GM23338 (cell line): ENCODE results near the gene TCF20. TPM values are rescaled to one million over a fixed set of nuclear protein-coding genes. Genes with fewer than 3 reads are reported as not detected.

Experiments used
- ATAC-seq: fragments of 200-7000 bp; cut with Tn5 transposase; 3 replicates; pipeline ENCODE4 v1.9.1; 2020
- DNase-seq: peaks from one replicate; pipeline ENCODE4 v3.0.0-alpha.2; 2015; ENCODE audit warnings: low spot score
- H2AFZ ChIP-seq: fragments of 200-600 bp; sonication (generic); 2 replicates; pipeline ENCODE4 v1.8.0; 2016; ENCODE audit warnings: antibody characterized with exemption, mild to moderate bottlenecking, moderate library complexity
- H3F3A ChIP-seq: fragments of 200-600 bp; sonication (generic); replicated peaks from 2 replicates; pipeline ENCODE4 v1.8.0; 2017; ENCODE audit warnings: antibody characterized with exemption, mixed run types, low read depth
- H3K27ac ChIP-seq: fragments of 200-600 bp; sonication (generic); 2 replicates; pipeline ENCODE4 v1.6.1; 2016; ENCODE audit warnings: low read depth
- H3K27me3 ChIP-seq: fragments of 200-600 bp; sonication (generic); 2 replicates; pipeline ENCODE4 v1.8.0; 2016; ENCODE audit warnings: mild to moderate bottlenecking, mixed run types, moderate library complexity; ENCODE audit not compliant: insufficient read depth
- H3K36me3 ChIP-seq: fragments of 200-600 bp; sonication (generic); 2 replicates; pipeline ENCODE4 v1.8.0; 2016; ENCODE audit warnings: mild to moderate bottlenecking; ENCODE audit not compliant: insufficient read depth
- H3K4me1 ChIP-seq: fragments of 200-600 bp; sonication (generic); 2 replicates; pipeline ENCODE4 v1.8.0; 2016; ENCODE audit warnings: mild to moderate bottlenecking, moderate library complexity; ENCODE audit not compliant: insufficient read depth
- H3K4me2 ChIP-seq: fragments of 200-600 bp; sonication (generic); 2 replicates; pipeline ENCODE4 v1.7.1; 2017; ENCODE audit warnings: mixed run types
- H3K4me3 ChIP-seq: fragments of 200-600 bp; sonication (generic); 2 replicates; pipeline ENCODE4 v1.6.1; 2016; ENCODE audit warnings: mixed run types
- H3K79me2 ChIP-seq: fragments of 200-600 bp; sonication (generic); replicated peaks from 2 replicates; pipeline ENCODE4 v1.8.0; 2017; ENCODE audit warnings: mild to moderate bottlenecking; ENCODE audit not compliant: insufficient read depth
- H3K9me2 ChIP-seq: fragments of 200-600 bp; sonication (generic); 2 replicates; pipeline ENCODE4 v1.8.0; 2017; ENCODE audit not compliant: insufficient read depth
- H4K20me1 ChIP-seq: fragments of 200-600 bp; sonication (generic); replicated peaks from 2 replicates; pipeline ENCODE4 v1.8.0; 2017; ENCODE audit warnings: mild to moderate bottlenecking; ENCODE audit not compliant: insufficient read depth
- H3K27ac Mint-ChIP-seq: 2 replicates; pipeline ENCODE4 v1.8.0; 2020; ENCODE audit warnings: inconsistent platforms, mild to moderate bottlenecking, moderate library complexity, mixed read lengths
- H3K27me3 Mint-ChIP-seq: 3 replicates; pipeline ENCODE4 v1.8.0; 2022; ENCODE audit warnings: low read depth, mild to moderate bottlenecking, moderate library complexity, mixed read lengths, inconsistent platforms; ENCODE audit not compliant: insufficient read depth, poor library complexity
- H3K36me3 Mint-ChIP-seq: 3 replicates; pipeline ENCODE4 v1.8.0; 2021; ENCODE audit warnings: low read depth, mild to moderate bottlenecking, inconsistent platforms, moderate library complexity, mixed read lengths
- H3K4me1 Mint-ChIP-seq: 3 replicates; pipeline ENCODE4 v1.8.0; 2020; ENCODE audit warnings: mild to moderate bottlenecking, inconsistent platforms, mixed read lengths
- H3K4me3 Mint-ChIP-seq: 3 replicates; pipeline ENCODE4 v1.8.0; 2021; ENCODE audit warnings: moderate library complexity, mild to moderate bottlenecking, inconsistent platforms, mixed read lengths
- H3K9me3 Mint-ChIP-seq: 3 replicates; pipeline ENCODE4 v1.8.0; 2020; ENCODE audit warnings: moderate library complexity, mild to moderate bottlenecking, inconsistent platforms, mixed read lengths
- CTCF ChIP-seq, 2 experiments: fragments of 200-600 bp in 1 of 2; sonication (generic) in 1 of 2; conservative IDR thresholded peaks; 2 replicates each; pipeline versions ENCODE4 v1.5.1 to v1.6.1; 2016 to 2017; ENCODE audit warnings: antibody characterized with exemption in 2 of 2, low read depth in 2 of 2, mild to moderate bottlenecking in 2 of 2, moderate library complexity in 1 of 2
- EZH2 ChIP-seq: fragments of 200-600 bp; sonication (generic); IDR thresholded peaks from one replicate; pipeline ENCODE4 v1.8.0; 2017; ENCODE audit warnings: antibody characterized with exemption, mild to moderate bottlenecking, low read depth; ENCODE audit not compliant: unreplicated experiment
- EZH2phosphoT487 ChIP-seq: fragments of 200-600 bp; sonication (generic); IDR thresholded peaks from one replicate; pipeline ENCODE4 v1.8.1; 2018; ENCODE audit warnings: antibody characterized with exemption; ENCODE audit not compliant: unreplicated experiment
- POLR2AphosphoS5 ChIP-seq: IDR thresholded peaks from 2 replicates; pipeline ENCODE4 v1.6.1; 2016; ENCODE audit warnings: antibody characterized with exemption, low read depth
- STAT1 ChIP-seq: IDR thresholded peaks from one replicate; pipeline ENCODE4 v1.6.1; 2016; ENCODE audit warnings: antibody characterized with exemption; ENCODE audit not compliant: unreplicated experiment
- ZNF114 ChIP-seq: fragments of 250-450 bp; sonication (Bioruptor Pico); IDR thresholded peaks from 2 replicates; pipeline ENCODE4 v1.5.0; 2020; ENCODE audit warnings: mild to moderate bottlenecking, moderate library complexity
- ZNF462 ChIP-seq: fragments of 250-450 bp; sonication (Bioruptor Pico); IDR thresholded peaks from 2 replicates; pipeline ENCODE4 v1.5.0; 2020; ENCODE audit warnings: mild to moderate bottlenecking, moderate library complexity
- polyA plus RNA-seq: library from polyadenylated mRNA; unstranded; fragments of >200 nt; fragmentation: Nextera tagmentation; extraction: Ambion mirVana; gene quantifications from 2 replicates; pipeline ENCODE4 v1.2.1, GENCODE V29; 2016
- total RNA-seq: library from RNA; depleted of rRNA; stranded (reverse); fragments of >200 nt; shearing (Covaris generic); gene quantifications from 2 replicates; pipeline ENCODE4 v1.2.3, GENCODE V29; 2014

Gene TCF20
- total and polyA plus RNA-seq, 2 experiments from 2014 or later = 6.4 to 68.7 TPM

- H3K4me1 Mint-ChIP-seq = peaks cover 36% of the 10 kb centered on the region
- Histone ChIP-seq H4K20me1 (peaks cover 99% of the 10 kb centered on the region), H3K36me3 (no peaks in the 10 kb centered on the region), H3K4me3 (no peak overlapping the region), H3K4me2 (no peak overlapping the region), H3K27ac (no peak overlapping the region), H3K27me3 (peaks cover 49% of the 10 kb centered on the region), H2AFZ (no peak overlapping the region), H3K9me2 (no peaks in the 10 kb centered on the region), H3F3A (no peaks in the 10 kb centered on the region), H3K4me1 (peaks cover 20% of the 10 kb centered on the region), H3K79me2 (peaks cover 98% of the 10 kb centered on the region)
- H3K27me3 Mint-ChIP-seq = peaks cover 15% of the 10 kb centered on the region
- H3K36me3 Mint-ChIP-seq = no peaks in the 10 kb centered on the region
- no peak overlapping the region for H3K4me3 Mint-ChIP-seq
- TF ChIP-seq EZH2phosphoT487 (no peak), ZNF114 (CRISPR knock-in tag) (no peak), STAT1 (no peak), POLR2AphosphoS5 (no peak), EZH2 (no peak), ZNF462 (no peak), CTCF (conservative IDR thresholded peaks at IDR 0.05; ENCODE audit: low read depth in 2 of 2) (no peak)
- ATAC-seq (no peak), DNase-seq (no peak)
- H3K27ac Mint-ChIP-seq = no peak overlapping the region
- H3K9me3 Mint-ChIP-seq = no peaks in the 10 kb centered on the region
Measured at GRCh38 chr22:42262964-42263363, 7.5 kb downstream of the TCF20 start.
